Retinal pigment epithelial cell (primary cell): ENCODE results near the gene KCNC3.
"Not testable (repeated sequence)": the region's sequence is repeated elsewhere in the genome, so short reads cannot be mapped to it uniquely, and the experiment has no call there.

Source experiments
- DNase-seq: peaks from one replicate; pipeline ENCODE4 v3.0.0-alpha.2; 2010; ENCODE audit warnings: low read depth
- H3K4me3 ChIP-seq: 2 replicates; pipeline ENCODE4 v1.5.1; 2011; ENCODE audit warnings: mild to moderate bottlenecking, low read length, control low read depth, moderate library complexity
- TF ChIP-seq, protein P1 (sequence below): conservative IDR thresholded peaks from 2 replicates; pipeline ENCODE4 v1.5.1; 2011; ENCODE audit warnings: low read depth, low read length, control low read depth, inconsistent platforms

Gene KCNC3

DNA sequence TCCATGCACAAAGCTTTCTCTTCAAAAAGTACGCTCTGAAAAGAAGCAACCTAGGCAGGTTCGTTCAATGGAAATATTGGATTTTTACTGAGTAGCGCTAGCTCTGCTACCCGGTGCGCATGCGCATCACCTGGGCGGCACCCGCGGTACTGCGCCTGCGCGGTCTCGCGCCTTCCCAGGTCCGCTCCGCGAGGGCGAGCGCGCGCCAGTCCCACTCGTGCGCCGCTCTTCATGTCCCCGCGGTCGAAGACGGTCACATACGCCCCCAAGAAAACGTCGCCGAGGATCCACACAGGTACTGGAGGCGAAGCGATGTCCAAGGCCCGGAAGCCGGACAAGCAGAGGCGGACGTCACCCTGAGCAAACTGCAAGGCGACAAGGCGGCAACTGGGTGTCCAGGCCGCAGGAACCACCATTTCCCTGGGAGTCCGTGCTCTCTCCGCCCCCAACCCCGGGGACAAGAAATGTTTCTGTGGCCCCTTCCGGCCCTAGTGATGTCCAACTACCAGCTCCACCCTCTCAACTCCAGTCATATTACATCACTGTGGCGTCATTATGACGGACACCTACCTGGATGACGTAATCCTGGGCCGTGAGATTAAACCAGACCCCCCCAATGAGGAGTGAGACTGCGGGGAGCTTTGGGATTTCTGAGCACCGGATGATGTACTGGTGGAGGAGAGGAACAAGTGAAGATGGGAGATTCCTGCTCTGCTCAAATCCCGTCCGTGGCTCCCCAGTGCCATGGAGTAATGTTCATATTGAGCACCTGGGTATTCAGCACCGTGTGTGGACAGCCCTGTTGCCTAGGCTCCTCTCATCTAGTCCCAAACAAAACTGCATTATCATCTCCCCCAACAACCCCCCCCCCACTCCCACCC is 4.8 kb upstream of the KCNC3 start:
- no peak for DNase-seq
- TF ChIP-seq, protein P1, sequence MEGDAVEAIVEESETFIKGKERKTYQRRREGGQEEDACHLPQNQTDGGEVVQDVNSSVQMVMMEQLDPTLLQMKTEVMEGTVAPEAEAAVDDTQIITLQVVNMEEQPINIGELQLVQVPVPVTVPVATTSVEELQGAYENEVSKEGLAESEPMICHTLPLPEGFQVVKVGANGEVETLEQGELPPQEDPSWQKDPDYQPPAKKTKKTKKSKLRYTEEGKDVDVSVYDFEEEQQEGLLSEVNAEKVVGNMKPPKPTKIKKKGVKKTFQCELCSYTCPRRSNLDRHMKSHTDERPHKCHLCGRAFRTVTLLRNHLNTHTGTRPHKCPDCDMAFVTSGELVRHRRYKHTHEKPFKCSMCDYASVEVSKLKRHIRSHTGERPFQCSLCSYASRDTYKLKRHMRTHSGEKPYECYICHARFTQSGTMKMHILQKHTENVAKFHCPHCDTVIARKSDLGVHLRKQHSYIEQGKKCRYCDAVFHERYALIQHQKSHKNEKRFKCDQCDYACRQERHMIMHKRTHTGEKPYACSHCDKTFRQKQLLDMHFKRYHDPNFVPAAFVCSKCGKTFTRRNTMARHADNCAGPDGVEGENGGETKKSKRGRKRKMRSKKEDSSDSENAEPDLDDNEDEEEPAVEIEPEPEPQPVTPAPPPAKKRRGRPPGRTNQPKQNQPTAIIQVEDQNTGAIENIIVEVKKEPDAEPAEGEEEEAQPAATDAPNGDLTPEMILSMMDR = no peak
- peak overlapping the region; percentile 65 for H3K4me3 ChIP-seq

DNA sequence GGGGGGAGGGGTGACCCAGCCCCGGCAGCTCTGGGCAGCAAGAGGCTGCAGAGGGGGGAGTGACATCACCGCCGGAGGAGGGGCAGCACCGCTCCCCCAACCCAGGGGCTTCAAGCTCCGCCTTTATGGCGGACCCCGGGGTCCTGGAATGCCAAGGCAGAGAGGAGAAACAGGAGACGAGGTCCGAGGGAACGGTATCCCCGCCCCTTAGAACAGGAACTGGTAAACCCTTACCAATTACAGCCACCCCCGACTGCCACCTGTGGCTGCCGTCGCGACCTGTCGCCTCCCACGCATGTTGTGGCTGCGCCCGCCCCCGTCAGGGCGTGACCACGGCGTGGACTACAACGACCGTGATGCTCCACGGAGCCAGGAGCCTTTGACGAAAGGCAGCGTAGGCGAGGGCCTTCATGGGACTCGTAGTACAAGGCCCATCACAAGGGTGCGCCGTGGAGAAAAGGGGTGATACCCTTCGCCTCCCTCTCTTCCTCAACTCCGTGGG is 4.1 kb upstream of the KCNC3 start:
- peak; percentile 62 for DNase-seq
- peak overlapping the region; percentile 65 for H3K4me3 ChIP-seq
- TF ChIP-seq, protein P1 = no peak

DNA sequence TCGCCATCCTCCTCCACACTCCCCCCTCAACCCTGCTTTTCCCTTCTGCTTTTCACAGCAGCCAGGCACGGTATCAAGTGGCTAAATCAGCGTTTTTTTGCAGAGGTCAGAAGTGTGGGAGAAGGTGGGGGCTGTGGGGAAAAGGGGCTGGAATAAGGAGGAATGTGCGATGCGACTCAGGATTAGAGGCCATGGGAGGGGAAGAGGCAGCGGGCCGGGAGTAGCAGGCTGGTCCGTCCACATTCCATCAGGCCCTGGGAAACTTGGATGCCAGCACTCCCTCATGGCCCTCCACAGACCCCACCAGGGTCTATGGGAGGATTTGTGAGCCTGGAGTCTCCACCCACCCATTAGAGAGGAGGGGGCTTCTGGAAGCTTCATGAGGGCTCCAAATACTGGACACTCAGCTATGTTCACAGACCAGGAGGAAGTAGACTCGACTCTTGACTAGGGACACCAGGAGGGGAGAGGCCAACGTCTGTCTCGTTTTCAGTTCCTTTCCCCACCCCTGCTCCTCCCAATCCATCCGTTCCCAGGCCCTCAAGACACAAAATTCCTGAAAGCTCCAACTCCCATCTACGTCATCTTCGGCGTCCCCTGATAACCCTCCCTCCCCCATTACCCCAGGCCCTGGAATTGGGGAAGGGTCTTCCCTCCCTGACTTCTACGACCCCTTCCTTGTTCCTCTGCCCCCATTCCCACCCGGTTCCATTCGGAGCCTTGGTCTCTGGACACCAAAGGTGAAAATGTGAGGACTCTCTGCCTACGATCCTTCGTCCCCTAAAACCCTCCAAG is 3.3 kb upstream of the KCNC3 start:
- DNase-seq = no peak
- peak overlapping the region; percentile 65 for H3K4me3 ChIP-seq
- TF ChIP-seq, protein P1 = no peak

DNA sequence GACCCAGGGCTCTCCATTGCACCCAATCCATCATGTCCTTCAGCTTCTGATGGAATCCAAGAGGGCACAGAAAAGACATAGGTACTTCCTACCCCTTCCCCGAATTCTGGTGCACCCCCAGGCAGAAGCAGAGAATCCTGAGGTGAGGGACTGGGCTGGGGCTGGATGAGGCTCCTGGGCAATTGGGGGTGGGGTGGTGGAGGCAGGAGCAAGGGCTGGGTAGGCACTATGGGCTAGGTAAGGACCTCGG is 2.7 kb upstream of the KCNC3 start:
- no peak for DNase-seq
- TF ChIP-seq, protein P1 = no peak
- no peak overlapping the region for H3K4me3 ChIP-seq

DNA sequence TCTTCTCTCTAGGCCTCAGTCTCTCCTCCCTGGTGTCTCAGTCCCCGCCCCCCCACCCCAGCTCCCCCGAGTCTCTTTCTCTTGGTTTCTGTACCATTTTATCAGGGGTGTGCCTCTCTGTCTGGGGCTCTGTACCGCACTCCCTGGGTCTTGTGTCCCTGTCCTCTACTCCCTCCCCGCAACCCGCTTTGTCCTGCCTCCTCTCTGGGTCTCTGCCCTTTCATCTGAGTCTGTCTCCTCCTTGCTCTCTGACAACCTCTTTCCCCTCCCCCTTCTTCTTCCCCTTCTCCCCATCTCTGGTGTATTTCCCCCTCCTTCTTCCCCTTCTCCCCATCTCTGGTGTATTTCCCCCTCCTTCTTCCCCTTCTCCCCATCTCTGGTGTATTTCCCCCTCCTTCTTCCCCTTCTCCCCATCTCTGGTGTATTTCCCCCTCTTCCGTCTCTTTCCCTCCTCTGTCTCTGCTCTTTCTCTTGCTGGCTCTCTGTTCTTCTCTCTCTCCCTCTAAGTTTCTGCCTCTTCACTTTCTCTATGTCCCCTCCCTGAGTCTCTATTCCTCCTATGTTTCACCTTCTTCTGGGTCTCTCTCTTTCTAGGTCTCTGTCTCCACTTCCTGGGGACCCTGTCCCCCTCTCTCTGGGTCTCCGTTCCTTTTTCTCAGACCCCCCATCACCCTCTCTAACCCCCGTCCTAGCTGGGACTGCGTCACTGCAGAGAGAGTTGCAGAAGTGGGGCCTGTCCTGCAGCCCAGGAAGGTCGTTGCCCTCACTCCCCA is 2.2 kb upstream of the KCNC3 start:
- H3K4me3 ChIP-seq = peak overlapping the region; percentile 43
- DNase-seq = no peak
- TF ChIP-seq, protein P1 = no peak

DNA sequence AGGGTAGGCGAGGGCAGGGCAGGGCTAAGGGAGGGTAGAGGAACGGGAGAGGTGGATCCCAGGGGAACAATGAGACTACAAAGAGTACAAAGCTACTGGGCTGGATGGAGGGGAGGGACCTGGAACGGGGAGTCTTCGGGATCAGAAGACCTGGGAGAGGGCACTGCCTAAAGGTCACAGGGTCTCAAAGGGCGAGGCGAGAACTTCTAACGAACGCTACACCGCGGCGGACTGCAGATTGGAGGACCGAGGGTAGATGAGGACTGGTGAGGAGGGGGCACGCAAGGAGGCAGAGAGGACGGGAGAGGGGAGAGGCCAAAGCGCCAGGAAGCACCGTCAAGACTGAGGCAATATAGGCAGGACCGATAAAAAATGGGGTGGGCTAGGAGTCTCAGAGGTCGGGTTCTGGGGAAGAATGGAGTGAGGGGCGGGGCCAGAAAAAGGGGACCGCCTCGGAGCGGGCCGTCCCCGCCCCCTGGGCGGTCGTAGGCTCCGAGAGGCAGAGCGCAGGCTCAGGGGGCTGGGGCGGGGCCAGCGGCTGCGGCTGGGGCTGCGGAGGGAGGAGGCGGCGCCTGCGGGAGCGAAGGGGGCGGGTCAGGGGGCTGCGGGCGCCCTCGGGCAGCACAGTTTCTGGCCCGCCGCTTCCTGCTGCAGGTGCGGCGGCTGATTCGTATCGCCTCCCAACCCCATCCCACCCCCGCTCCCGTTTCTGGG is 1.3 kb upstream of the KCNC3 start:
- H3K4me3 ChIP-seq = peak overlapping the region; percentile 43
- TF ChIP-seq, protein P1 = no peak
- no peak for DNase-seq

DNA sequence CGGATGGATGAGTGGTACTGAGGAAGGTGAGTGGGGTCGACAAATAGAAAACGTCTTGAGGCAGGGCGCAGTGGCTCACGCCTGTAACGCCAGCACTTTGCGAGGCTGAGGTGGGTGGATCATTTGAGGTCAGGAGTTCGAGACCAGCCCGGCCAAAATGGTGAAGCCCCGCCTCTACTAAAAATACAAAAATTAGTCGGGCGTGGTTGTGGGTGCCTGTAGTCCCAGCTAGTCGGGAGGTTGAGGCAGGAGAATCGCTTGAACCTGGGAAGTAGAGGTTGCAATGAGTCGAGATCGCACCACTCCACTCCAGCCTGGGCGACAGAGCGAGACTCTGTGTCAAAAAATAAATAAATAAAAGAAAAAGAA is 733 bp upstream of the KCNC3 start:
- peak overlapping the region; percentile 26 for H3K4me3 ChIP-seq
- DNase-seq = not testable (repeated sequence)
